ENCODE data around the gene PACSIN1. TPM values are rescaled to one million over a fixed set of nuclear protein-coding genes. Genes with fewer than 3 reads are reported as not detected.
"Not testable (repeated sequence)": the region's sequence is repeated elsewhere in the genome, so short reads cannot be mapped to it uniquely, and the experiment has no call there.

The PACSIN1 gene
- total RNA-seq, 1 experiment from 2014 or later = 5.0 TPM

DNA sequence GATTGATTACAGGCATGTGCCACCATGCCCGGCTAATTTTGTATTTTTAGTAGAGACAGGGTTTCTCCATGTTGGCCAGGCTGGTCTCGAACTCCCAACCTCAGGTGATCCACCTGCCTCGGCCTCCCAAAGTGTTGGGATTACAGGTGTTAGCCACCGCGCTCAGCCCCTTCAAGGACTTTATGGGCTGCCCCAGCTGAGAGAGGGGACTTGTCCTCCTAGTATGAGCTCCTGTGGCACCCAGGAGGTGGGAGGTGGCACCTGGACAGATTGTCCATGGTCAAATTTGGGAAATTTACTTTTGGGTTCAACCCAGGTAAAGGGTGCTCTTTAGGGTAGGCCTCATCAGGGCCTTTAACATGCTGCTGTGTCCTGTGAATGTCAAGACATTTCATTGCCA lies 17.9 kb downstream of the PACSIN1 start:
- RAD21 ChIA-PET (ENCODE audit: low non-redundant PET in 1 of 2, low total read pairs in 2 of 2, uncharacterized antibody in 2 of 2, unreplicated experiment in 2 of 2); BruUV-seq (replicated peaks); intact Hi-C loops (cut with micrococcal nuclease); H3K9ac ChIP-seq (ENCODE audit: low read length); ATAC-seq; H3K4me3 ChIP-seq (replicated peaks in 1 of 2; ENCODE audit: low read depth in 1 of 2, low read length in 2 of 2); H3K4me2 ChIP-seq (ENCODE audit: low read length); CTCF ChIA-PET; H3K27ac ChIP-seq (ENCODE audit: low read depth, low read length); H4K20me1 ChIP-seq (ENCODE audit: insufficient read depth); H3K79me2 ChIP-seq (ENCODE audit: insufficient read depth, low read length); POLR2A ChIA-PET; H3K9me2 ChIP-seq (ENCODE audit: insufficient read depth); H2AFZ ChIP-seq (ENCODE audit: low read depth, low read length, poor library complexity, severe bottlenecking); H3K9me3 ChIP-seq (ENCODE audit: control insufficient read depth in 1 of 2, insufficient read depth in 1 of 2, low read depth in 1 of 2, low read length in 2 of 2); H3K36me3 ChIP-seq (ENCODE audit: control insufficient read depth in 1 of 2, insufficient read depth in 2 of 2, low read length in 2 of 2); H3K27me3 ChIP-seq (ENCODE audit: insufficient read depth, low read length); DNase-seq (ENCODE audit: low read depth, low spot score): not testable (repeated sequence)
- H3K4me1 ChIP-seq (ENCODE audit: control insufficient read depth in 1 of 2, insufficient read depth in 2 of 2, low read length in 2 of 2) = peaks cover 6 to 16% of the 10 kb centered on the region in 2 experiments

DNA sequence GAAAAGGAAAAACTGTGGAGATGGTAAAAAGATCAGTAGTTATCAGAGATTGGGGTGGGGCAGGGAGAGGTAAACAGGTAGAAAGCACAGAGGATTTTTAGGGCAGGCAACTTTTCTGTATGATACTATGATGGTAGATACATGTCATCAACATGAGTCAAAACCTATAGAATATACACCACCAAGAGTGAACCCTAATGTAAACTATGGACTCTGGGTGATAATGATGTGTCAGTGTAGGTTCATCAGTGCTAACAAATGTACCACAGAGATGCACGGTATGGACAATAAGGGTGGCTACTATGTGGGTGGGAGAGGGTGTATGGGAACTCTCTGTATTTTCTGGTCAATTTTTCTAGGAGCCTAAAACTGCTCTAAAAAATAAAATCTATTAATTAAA lies 18.5 kb downstream of the PACSIN1 start:
- Histone ChIP-seq H4K20me1 (ENCODE audit: insufficient read depth) (no peaks in the 10 kb centered on the region), H2AFZ (ENCODE audit: low read depth, low read length, poor library complexity, severe bottlenecking) (no peak overlapping the region), H3K9ac (ENCODE audit: low read length) (no peak overlapping the region), H3K4me2 (ENCODE audit: low read length) (peak overlapping the region; percentile 22; the same call in 1 of the 2 replicates), H3K9me2 (ENCODE audit: insufficient read depth) (no peaks in the 10 kb centered on the region), H3K27me3 (ENCODE audit: insufficient read depth, low read length) (no peaks in the 10 kb centered on the region), H3K9me3 (ENCODE audit: control insufficient read depth in 1 of 2, insufficient read depth in 1 of 2, low read depth in 1 of 2, low read length in 2 of 2) (no peaks in the 10 kb centered on the region), H3K4me1 (ENCODE audit: control insufficient read depth in 1 of 2, insufficient read depth in 2 of 2, low read length in 2 of 2) (peaks cover 6 to 16% of the 10 kb centered on the region in 2 experiments), H3K4me3 (replicated peaks in 1 of 2; ENCODE audit: low read depth in 1 of 2, low read length in 2 of 2) (no peak overlapping the region), H3K79me2 (ENCODE audit: insufficient read depth, low read length) (no peaks in the 10 kb centered on the region), H3K36me3 (ENCODE audit: control insufficient read depth in 1 of 2, insufficient read depth in 2 of 2, low read length in 2 of 2) (no peaks in the 10 kb centered on the region), H3K27ac (ENCODE audit: low read depth, low read length) (no peak overlapping the region)
- DNase-seq (ENCODE audit: low read depth, low spot score) (no peak), ATAC-seq (no peak)
- intact Hi-C loops (cut with micrococcal nuclease) = no loop called here
- TF ChIP-seq FOSL1 (IDR thresholded peaks at IDR 0.05; ENCODE audit: low read depth) = no peak
- no peak for TF ChIP-seq CBX3 (IDR thresholded peaks at IDR 0.05; ENCODE audit: low read depth)
- no peak for TF ChIP-seq SIN3A (IDR thresholded peaks at IDR 0.05; ENCODE audit: low read depth)
- TF ChIP-seq EGR1 (IDR thresholded peaks at IDR 0.05; ENCODE audit: low read depth) = no peak
- no peak for TF ChIP-seq EZH2 (IDR thresholded peaks at IDR 0.05)
- TF ChIP-seq POLR2A (IDR thresholded peaks at IDR 0.05; ENCODE audit: borderline replicate concordance, extremely low read depth, insufficient read depth, insufficient read length) = no peak
- TF ChIP-seq ZFX (IDR thresholded peaks at IDR 0.05) = no peak
- no peak for TF ChIP-seq TCF7L2 (IDR thresholded peaks at IDR 0.05; ENCODE audit: borderline replicate concordance, extremely low read depth, insufficient read depth, insufficient read length)
- TF ChIP-seq, protein P1, sequence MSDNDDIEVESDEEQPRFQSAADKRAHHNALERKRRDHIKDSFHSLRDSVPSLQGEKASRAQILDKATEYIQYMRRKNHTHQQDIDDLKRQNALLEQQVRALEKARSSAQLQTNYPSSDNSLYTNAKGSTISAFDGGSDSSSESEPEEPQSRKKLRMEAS (IDR thresholded peaks at IDR 0.05) = no peak
- TF ChIP-seq RAD21 (IDR thresholded peaks at IDR 0.05; ENCODE audit: low read depth) = no peak
- TF ChIP-seq, protein P2, sequence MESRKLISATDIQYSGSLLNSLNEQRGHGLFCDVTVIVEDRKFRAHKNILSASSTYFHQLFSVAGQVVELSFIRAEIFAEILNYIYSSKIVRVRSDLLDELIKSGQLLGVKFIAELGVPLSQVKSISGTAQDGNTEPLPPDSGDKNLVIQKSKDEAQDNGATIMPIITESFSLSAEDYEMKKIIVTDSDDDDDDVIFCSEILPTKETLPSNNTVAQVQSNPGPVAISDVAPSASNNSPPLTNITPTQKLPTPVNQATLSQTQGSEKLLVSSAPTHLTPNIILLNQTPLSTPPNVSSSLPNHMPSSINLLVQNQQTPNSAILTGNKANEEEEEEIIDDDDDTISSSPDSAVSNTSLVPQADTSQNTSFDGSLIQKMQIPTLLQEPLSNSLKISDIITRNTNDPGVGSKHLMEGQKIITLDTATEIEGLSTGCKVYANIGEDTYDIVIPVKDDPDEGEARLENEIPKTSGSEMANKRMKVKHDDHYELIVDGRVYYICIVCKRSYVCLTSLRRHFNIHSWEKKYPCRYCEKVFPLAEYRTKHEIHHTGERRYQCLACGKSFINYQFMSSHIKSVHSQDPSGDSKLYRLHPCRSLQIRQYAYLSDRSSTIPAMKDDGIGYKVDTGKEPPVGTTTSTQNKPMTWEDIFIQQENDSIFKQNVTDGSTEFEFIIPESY (IDR thresholded peaks at IDR 0.05; ENCODE audit: extremely low read depth, insufficient replicate concordance, low read length) = no peak
- no peak for TF ChIP-seq ELF1 (IDR thresholded peaks at IDR 0.05; ENCODE audit: borderline replicate concordance, low read depth)
- no peak for TF ChIP-seq SRF (IDR thresholded peaks at IDR 0.05; ENCODE audit: low read depth)
- no peak for TF ChIP-seq JUND (IDR thresholded peaks at IDR 0.05)
- no TSS peak for BruUV-seq (replicated peaks)
- ChIA-PET POLR2A (no interaction called here), RAD21 (ENCODE audit: low non-redundant PET in 1 of 2, low total read pairs in 2 of 2, uncharacterized antibody in 2 of 2, unreplicated experiment in 2 of 2) (no interaction called here), CTCF (no interaction called here)
